ENCODE measurements around the gene FBXO22. TPM values are rescaled to one million over a fixed set of nuclear protein-coding genes. Genes with fewer than 3 reads are reported as not detected.
A peak's percentile ranks its signal among the peaks of the same experiment; 100 is the strongest.
"Not testable (repeated sequence)": the region's sequence is repeated elsewhere in the genome, so short reads cannot be mapped to it uniquely, and the experiment has no call there.

The FBXO22 gene
- 19.0 TPM for total RNA-seq

- peak; percentile 95 for DNase-seq
These were observed at the start of gene FBXO22 for GRCh38 chr15:75903331-75904239. FBXO22 (plus strand) TSS chr15:75903878; CDS start chr15:75903964, 86 bp downstream.

GRCh38 chr15:75857886-75858285 is 45.8 kb upstream of the FBXO22 start:
- DNase-seq = no peak

DNA sequence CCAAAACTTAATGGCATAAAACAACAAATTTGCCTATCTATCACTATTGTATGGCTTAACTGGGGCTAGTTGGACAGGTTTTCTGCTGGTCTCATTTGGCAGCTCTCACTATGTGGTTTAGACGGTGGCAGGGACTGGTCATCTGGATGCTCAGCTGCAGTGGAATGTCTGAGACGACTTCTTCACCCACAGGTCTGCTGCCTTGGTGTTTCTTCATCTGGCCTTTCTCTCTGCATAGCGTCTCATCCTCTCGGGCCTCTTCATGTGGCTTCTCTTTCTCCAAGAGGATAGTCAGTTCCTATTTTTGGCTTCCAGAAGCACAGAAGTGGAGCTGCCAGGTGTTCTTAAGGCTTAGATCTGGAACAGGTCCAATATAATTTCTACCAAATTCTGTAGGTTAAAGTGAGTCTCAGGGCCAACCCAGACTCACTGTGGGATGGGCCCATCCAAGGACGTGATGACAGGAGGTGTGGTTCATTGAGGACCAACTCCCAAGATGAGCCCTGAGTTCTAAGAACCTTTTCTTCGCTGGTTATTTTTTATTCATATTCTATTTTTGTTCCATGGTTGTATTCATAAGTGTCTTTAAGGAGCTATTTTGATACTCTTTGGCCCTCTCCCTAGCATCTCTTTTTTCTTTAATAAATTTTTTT is 41.8 kb upstream of the FBXO22 start:
- DNase-seq = peak; percentile 17

DNA sequence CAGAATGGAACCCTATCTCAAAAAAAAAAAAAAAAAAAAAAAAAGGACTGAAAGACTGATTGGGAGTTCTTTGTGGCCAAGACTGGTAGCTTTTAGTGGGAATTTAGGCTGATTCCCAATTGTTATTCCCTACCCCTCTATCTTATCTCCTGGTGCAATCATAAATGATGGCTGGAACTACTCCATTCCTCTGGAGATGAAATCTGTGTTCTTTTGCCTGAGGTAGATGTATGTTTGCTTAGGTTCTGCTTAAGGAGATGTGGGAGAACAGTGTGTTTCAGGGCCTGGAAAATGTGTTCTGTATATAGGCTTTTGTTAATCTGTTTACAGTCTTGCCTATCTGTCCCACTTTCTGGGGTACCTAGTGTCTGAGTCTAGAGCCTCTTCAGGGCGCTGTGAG is 40.9 kb upstream of the FBXO22 start:
- DNase-seq = no peak

GRCh38 chr15:75864213-75865059 is 39.2 kb upstream of the FBXO22 start:
- no peak for DNase-seq

DNA sequence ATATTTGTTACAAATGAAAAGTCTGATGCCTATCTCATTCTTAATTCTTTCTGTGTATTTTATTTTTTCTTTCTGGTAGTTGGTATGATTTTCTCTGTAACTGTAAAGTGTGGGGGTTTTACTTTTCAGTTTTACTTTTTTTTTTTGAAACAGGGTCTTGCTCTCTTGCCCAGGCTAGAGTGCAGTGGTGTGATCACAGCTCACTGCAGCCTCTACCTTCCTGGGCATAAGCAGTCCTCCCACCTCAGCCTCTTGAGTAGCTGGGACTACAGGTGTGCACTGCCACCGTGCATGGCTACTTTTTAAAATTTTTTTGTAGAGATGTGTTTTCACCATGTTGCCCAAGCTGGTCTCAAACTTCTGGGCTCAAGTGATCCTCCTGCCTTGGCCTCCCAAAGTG is 37.6 kb upstream of the FBXO22 start:
- DNase-seq = not testable (repeated sequence)

DNA sequence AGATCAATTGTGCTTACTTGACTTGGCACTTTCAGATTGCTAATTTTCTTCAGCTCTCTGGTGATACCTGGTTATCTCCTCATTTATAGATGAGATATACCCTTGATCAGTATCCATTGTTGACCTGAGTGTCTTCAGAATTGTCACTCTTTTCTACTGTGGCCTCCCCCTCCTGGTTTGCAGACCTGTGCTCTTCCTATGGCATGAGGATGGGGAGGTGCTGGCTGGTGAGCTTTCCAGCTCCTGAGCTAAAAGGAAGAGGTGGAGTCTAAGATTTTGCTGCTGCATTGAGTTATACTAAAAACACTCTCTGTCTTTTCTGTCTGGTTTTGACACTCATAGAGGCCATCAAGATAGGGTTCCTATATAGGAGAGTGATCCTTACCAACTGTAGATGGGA is 36.8 kb upstream of the FBXO22 start:
- no peak for DNase-seq

DNA sequence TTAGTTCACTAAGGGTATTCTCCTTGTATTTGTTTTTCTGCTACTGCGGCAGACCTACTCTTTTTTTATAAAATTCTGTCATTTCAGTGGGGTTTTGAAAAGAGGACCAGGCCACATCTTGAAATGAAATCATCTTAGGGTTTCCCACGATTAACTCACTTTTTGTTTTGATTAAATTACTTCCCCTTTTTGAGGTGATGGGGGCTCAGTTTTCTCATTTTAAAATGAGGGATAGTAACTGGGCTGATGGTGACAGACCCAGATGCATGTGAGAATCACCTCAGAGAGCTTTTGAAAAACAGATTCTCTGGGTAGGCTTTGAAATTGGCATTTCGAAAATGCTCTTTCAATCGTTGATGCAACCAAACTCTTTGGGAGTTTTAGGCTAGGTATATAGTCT is 36.2 kb upstream of the FBXO22 start:
- no peak for DNase-seq

- no peak for DNase-seq
These were observed 35.7 kb upstream of the FBXO22 start for GRCh38 chr15:75868019-75868418.

DNA sequence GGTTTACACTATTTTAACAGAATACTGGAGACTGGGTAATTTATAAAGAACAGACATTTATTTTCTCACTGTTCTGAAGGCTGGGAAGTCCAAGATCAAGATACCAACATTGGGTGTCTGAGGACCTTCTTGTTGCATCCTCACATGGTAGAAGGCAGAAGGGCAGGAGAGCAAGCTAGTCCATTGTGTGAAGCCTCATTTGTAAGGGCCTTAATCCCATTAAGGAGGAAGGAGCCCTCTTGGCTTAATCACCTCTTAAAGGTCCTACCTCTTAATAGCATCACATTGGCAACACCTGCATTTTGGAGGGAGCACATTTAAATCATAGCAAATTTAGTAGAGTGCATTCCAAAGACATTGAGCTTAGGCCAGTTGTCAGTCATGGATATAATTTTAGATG is 34.2 kb upstream of the FBXO22 start:
- no peak for DNase-seq

GRCh38 chr15:75871589-75871988 is 32.1 kb upstream of the FBXO22 start:
- DNase-seq = not testable (repeated sequence)

DNA sequence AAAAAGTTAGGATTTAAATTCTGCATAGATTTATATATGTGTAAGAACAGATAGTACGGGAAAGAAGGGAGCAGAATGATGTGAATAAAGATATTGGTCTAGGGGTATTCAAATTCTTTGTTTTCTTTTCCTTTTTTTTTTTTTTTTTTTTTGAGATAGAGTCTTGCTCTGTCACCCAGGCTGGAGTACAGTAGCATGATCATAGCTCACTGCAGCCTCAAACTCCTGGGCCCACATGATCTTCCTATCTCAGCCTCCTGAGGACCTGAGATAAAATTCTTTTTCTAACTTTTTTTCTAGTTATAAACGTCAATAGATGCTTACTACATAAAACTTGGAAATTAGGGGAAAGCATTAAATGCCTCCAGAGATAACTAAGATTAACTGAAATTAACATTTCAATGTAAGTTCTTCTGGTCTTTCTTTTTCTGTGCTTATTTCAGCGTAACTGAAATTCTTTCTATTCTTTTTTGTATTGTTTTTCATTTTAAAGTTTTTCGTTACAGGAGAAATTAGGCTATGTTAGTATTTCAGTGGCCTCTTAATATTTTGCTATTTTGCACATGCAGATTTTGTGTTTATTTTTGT is 31.2 kb upstream of the FBXO22 start:
- DNase-seq = no peak

- no peak for DNase-seq
These were observed 19.6 kb upstream of the FBXO22 start for GRCh38 chr15:75884041-75884440.

DNA sequence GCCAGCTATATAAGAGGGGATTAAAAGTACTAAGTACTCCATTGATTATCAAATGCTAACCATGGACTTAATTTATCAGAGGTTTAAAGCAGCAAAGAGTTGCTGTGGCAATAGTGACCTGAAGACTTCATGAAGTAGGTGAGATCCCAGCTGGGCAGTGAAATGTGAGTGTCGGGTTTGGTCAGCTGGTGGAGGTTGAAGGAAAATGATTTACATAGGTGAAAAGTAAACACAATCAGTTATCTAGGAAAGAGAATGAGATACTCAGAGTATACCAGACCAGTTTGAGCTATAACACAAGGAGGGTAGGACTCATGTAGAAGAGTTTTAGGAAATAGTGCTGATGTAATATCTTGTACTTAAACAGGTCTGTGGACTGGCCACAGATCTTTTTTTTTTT is 16.5 kb upstream of the FBXO22 start:
- DNase-seq = no peak

- peak; percentile 12 for DNase-seq
These were observed 11.8 kb upstream of the FBXO22 start for GRCh38 chr15:75891895-75892294.

DNA sequence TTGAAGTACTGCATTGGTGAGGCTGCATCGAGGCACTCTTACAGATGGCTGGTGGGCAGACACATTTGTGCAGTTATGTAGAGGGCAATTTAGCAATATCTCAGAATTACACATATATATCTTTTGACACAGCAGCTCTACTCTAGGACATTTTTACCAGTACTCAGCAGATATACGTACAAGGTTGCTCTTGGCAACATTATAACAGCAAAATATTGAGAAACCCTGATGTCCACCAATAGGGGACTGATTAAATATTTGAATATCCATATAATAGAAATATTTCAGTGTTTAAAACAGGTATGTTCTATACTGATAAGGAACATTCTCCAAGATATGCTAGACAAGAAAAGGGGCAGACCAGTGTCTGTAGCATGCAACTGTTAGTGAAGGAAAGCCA is 7.9 kb upstream of the FBXO22 start:
- no peak for DNase-seq

GRCh38 chr15:75900577-75900976 is 3.1 kb upstream of the FBXO22 start:
- DNase-seq = no peak

- DNase-seq = peak; percentile 66
These were observed 1.5 kb upstream of the FBXO22 start for GRCh38 chr15:75902129-75902557.

DNA sequence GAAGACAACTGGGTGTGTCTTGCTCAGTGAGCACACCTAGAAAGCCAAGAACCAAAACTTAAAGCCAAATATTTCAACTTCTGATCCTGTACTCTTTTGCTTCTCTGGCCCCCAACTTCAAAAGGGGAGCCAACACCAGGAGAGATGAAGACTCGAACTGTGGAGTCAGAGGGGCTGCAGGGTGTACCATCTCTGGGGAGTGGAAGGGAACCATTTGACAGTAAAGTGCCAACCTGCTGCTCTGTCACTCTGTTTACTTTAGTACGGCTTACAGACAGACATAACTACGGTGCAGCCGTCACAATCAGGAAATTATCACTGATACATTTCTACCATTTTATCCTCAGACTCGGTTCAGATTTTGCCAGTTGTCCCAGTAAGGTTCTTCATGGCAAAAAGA is 1.6 kb downstream of the FBXO22 start:
- no peak for DNase-seq

DNA sequence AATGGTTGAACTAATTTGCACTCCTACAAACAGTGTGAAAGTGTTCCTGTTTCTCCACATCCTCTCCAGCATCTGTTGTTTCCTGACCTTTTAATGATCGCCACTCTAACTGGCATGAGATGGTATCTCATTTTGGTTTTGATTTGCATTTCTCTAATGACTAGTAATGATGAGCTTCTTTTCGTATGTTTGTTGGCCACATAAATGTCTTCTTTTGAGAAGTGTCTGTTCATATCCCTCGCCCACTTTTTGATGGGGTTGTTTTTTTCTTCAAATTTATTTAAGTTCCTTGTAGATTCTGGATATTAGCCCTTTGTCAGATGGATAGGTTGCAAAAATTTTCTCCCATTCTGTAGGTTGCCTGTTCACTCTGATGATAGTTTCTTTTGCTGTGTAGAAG is 6.7 kb downstream of the FBXO22 start:
- not testable (repeated sequence) for DNase-seq

GRCh38 chr15:75916978-75917377 is 13.3 kb downstream of the FBXO22 start:
- no peak for DNase-seq

GRCh38 chr15:75918135-75918534 is 14.5 kb downstream of the FBXO22 start:
- DNase-seq = no peak
